GM12878 (cell line): Measurements from ENCODE around the gene SSH2. TPM values are rescaled to one million over a fixed set of nuclear protein-coding genes. Genes with fewer than 3 reads are reported as not detected.

Source experiments
- ATAC-seq: fragments of 200-7000 bp; cut with Tn5 transposase; 3 replicates; pipeline ENCODE4 v1.9.1; 2020; ENCODE audit warnings: mild to moderate bottlenecking, moderate library complexity
- BruUV-seq: library from RNA; stranded (reverse); fragments of 400-500 nt; replicated peaks from 2 replicates; lab custom pipeline; 2021; lab: Mats Ljungman, UMichigan
- CTCF ChIA-PET: fragments of 300-600 bp; sonication (Branson Sonifier 250); formaldehyde crosslinking; extraction: SDS; loops from one replicate; lab custom pipeline; 2021; ENCODE audit warnings: inconsistent platforms; lab: Yijun Ruan, JAX
- POLR2A ChIA-PET: fragments of 350-600 bp; formaldehyde crosslinking; extraction: SDS; loops from one replicate; lab custom pipeline; 2021; ENCODE audit warnings: inconsistent platforms; lab: Charles Lee
- RAD21 ChIA-PET: fragments of 300-600 bp; sonication (Branson Sonifier 250); formaldehyde crosslinking; loops from one replicate; lab custom pipeline; 2023; ENCODE audit warnings: antibody characterized with exemption; ENCODE audit not compliant: unreplicated experiment; lab: Charles Lee
- SMC1A ChIA-PET: fragments of 300-600 bp; sonication (Branson Sonifier 250); formaldehyde crosslinking; loops from one replicate; lab custom pipeline; 2023; ENCODE audit not compliant: unreplicated experiment, uncharacterized antibody; lab: Charles Lee
- DNase-seq: peaks from one replicate; pipeline ENCODE4 v3.0.0-alpha.2; 2011; ENCODE audit warnings: low read depth, low spot score
- FAIRE-seq: peaks from 3 replicates; lab custom pipeline; 2011; peaks lifted over from hg19 to GRCh38; lab: Jason Lieb, UNC
- H2AFZ ChIP-seq: 2 replicates; pipeline ENCODE4 v1.6.0; 2011; ENCODE audit warnings: low read depth, low read length, control low read depth; ENCODE audit not compliant: control insufficient read depth
- H3K27ac ChIP-seq: 2 replicates; pipeline ENCODE4 v1.5.1; 2011; ENCODE audit warnings: control low read depth; ENCODE audit not compliant: control insufficient read depth, insufficient read depth
- H3K27me3 ChIP-seq, 2 experiments: replicated peaks in 1 of 2; 2 replicates each; pipeline versions ENCODE4 v1.6.0 to v1.6.1; 2011; ENCODE audit warnings: low read length in 1 of 2; ENCODE audit not compliant: control insufficient read depth in 2 of 2, insufficient read depth in 2 of 2
- H3K36me3 ChIP-seq, 2 experiments: 2 replicates each; pipeline ENCODE4 v1.5.1; 2011; ENCODE audit warnings: low read length in 1 of 2; ENCODE audit not compliant: control insufficient read depth in 2 of 2, insufficient read depth in 2 of 2
- H3K4me1 ChIP-seq: 2 replicates; pipeline ENCODE4 v1.6.1; 2011; ENCODE audit warnings: mild to moderate bottlenecking, low read length, moderate library complexity, mixed read lengths; ENCODE audit not compliant: control insufficient read depth, insufficient read depth
- H3K4me2 ChIP-seq: 2 replicates; pipeline ENCODE4 v1.6.0; 2011; ENCODE audit warnings: control low read depth; ENCODE audit not compliant: control insufficient read depth, insufficient read depth
- H3K4me3 ChIP-seq: fragments of 200-600 bp; sonication (generic); 2 replicates; pipeline ENCODE4 v1.5.1; 2016
- H3K79me2 ChIP-seq: 2 replicates; pipeline ENCODE4 v1.6.0; 2011; ENCODE audit warnings: low read length; ENCODE audit not compliant: control insufficient read depth, insufficient read depth
- H3K9ac ChIP-seq: 2 replicates; pipeline ENCODE4 v1.8.0; 2011; ENCODE audit warnings: low read length, control low read depth, mixed read lengths; ENCODE audit not compliant: control insufficient read depth, insufficient read depth
- H3K9me3 ChIP-seq: replicated peaks from 3 replicates; pipeline ENCODE4 v1.5.1; 2011; ENCODE audit warnings: mild to moderate bottlenecking, low read length; ENCODE audit not compliant: control insufficient read depth, insufficient read depth
- H4K20me1 ChIP-seq: 2 replicates; pipeline ENCODE4 v1.6.0; 2011; ENCODE audit not compliant: control insufficient read depth, insufficient read depth
- ATF2 ChIP-seq: IDR thresholded peaks from 2 replicates; pipeline ENCODE4 v1.6.1; 2012; ENCODE audit warnings: low read length, inconsistent platforms
- ATF3 ChIP-seq: IDR thresholded peaks from 2 replicates; pipeline ENCODE4 v1.6.1; 2011; ENCODE audit warnings: low read depth, mild to moderate bottlenecking, low read length, moderate library complexity, borderline replicate concordance; ENCODE audit errors: extremely low read depth
- CHD4 ChIP-seq: fragments of 200-600 bp; sonication (generic); IDR thresholded peaks from 2 replicates; pipeline ENCODE4 v1.6.1; 2016; ENCODE audit warnings: mild to moderate bottlenecking
- ESRRA ChIP-seq: IDR thresholded peaks from 2 replicates; pipeline ENCODE4 v1.6.1; 2012; ENCODE audit warnings: mild to moderate bottlenecking, low read length, improper control_type of control experiment
- HDAC2 ChIP-seq: fragments of 200-600 bp; sonication (generic); IDR thresholded peaks from 2 replicates; pipeline ENCODE4 v1.6.1; 2017
- IKZF1 ChIP-seq: fragments of 450-650 bp; conservative IDR thresholded peaks from 2 replicates; pipeline ENCODE4 v1.6.1; 2017; ENCODE audit warnings: antibody characterized with exemption, mild to moderate bottlenecking
- JUND ChIP-seq: IDR thresholded peaks from 2 replicates; pipeline ENCODE4 v1.6.1; 2012; ENCODE audit warnings: low read depth, mild to moderate bottlenecking, low read length, improper control_type of control experiment, moderate library complexity
- SREBF2 ChIP-seq: IDR thresholded peaks from 2 replicates; pipeline ENCODE4 v1.6.1; 2012; ENCODE audit warnings: mild to moderate bottlenecking, low read length
- STAT1 ChIP-seq: fragments of 450-650 bp; conservative IDR thresholded peaks from 2 replicates; pipeline ENCODE4 v1.6.1; 2014; ENCODE audit warnings: antibody characterized with exemption, mild to moderate bottlenecking
- ZNF592 ChIP-seq: fragments of 450-650 bp; IDR thresholded peaks from 2 replicates; pipeline ENCODE4 v1.6.1; 2017; ENCODE audit warnings: mild to moderate bottlenecking, moderate library complexity
- ZNF622 ChIP-seq: fragments of 450-650 bp; IDR thresholded peaks from 2 replicates; pipeline ENCODE4 v1.6.1; 2017; ENCODE audit warnings: mild to moderate bottlenecking, inconsistent platforms
- WGBS: methylation state at CpG from one replicate; pipeline ENCODE4 v1.1.6; 2016; ENCODE audit warnings: low lambda C conversion rate; ENCODE audit not compliant: insufficient replicate concordance, insufficient coverage; ENCODE audit errors: missing lambda C conversion rate; 5-methylcytosine and 5-hydroxymethylcytosine counted together
- in situ Hi-C: fragments of 300-500 bp; cut with MboI; formaldehyde crosslinking; loops from 9 replicates; pipeline ENCODE4 v1.14.3; 2018; ENCODE audit warnings: mixed read lengths
- intact Hi-C: fragments of 100-400 bp; cut with micrococcal nuclease; formaldehyde crosslinking; loops from one replicate; pipeline ENCODE4 v1.14.2; 2022; ENCODE audit not compliant: unreplicated experiment
- polyA plus RNA-seq, 11 experiments: library from polyadenylated mRNA; depleted of rRNA in 4 of 11; unstranded in 6 of 11; stranded (reverse) in 5 of 11; fragments of >200 nt; fragmentation: Nextera tagmentation in 4 of 11; fragmentation: Illumina TruSeq in 1 of 11; extraction: Ambion mirVana in 4 of 11; extraction: Trizol in 1 of 11; gene quantifications; 1 replicate in 1 of 11; 2 replicates in 10 of 11; pipeline versions ENCODE4 v1.2.1 to v1.2.3, GENCODE V29; 2011 to 2016; ENCODE audit warnings: inconsistent platforms in 2 of 11, missing spikeins in 2 of 11, low read depth in 1 of 11
- total RNA-seq, 4 experiments: library from RNA; depleted of rRNA in 3 of 4; stranded (reverse); fragments of >200 nt in 3 of 4; fragmentation: Illumina TruSeq in 1 of 4; extraction: Trizol in 1 of 4; gene quantifications; 2 replicates each; pipeline versions ENCODE4 v1.2.1 to v1.2.3, GENCODE V29; 2013 to 2021

Gene SSH2
- total and polyA plus RNA-seq, 10 of the 15 experiments (the other 5 are each of a cell fraction or from before 2014, with no cell fraction given), result 9.3 to 65.9 (median 34.0) TPM

DNA sequence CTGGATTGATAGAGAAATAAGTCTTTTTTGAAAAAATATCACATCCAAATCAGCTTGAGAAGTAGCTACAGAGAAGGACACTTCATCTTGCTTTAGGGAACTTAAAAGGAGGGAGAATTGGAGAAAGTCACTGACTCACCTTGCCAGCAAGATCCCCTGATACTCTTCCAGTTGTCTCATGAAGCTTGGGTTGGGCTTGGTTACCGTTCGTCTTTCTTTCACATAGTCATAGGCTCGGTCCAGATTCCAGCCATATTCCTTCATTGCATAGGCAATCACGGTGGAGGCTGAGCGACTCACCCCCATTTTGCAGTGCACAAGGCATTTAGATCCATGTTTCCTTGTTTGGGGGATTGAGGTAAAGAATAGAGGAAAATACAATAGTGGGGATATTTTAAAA lies 282.0 kb downstream of the SSH2 start:
- Histone ChIP-seq H3K9me3 (no peaks in the 10 kb centered on the region), H3K27ac (no peak overlapping the region), H3K27me3 (no peaks in the 10 kb centered on the region), H3K9ac (no peak overlapping the region), H2AFZ (no peak overlapping the region), H3K79me2 (no peaks in the 10 kb centered on the region), H3K36me3 (peaks cover 0 to 20% of the 10 kb centered on the region in 2 experiments), H3K4me1 (no peaks in the 10 kb centered on the region), H4K20me1 (no peaks in the 10 kb centered on the region), H3K4me2 (no peak overlapping the region), H3K4me3 (no peak overlapping the region)
- ChIA-PET CTCF (interaction anchor here (0.6 to 3.6 kb wide), 7 partner anchors 9 to 135 kb away, joined by 3 to 9 read pairs (median 4); no protein-coding TSS in a partner anchor), POLR2A (interaction anchor here (0.6 to 1.2 kb wide), 2 partner anchors 56 to 78 kb away, joined by 3 read pairs; no protein-coding TSS in a partner anchor), RAD21 (interaction anchor here (0.6 to 0.9 kb wide), 2 partner anchors 33 to 131 kb away, joined by 3 read pairs; no protein-coding TSS in a partner anchor), SMC1A (interaction anchor here (0.5 to 1.0 kb wide), 3 partner anchors 14 to 163 kb away, joined by 3 read pairs; no protein-coding TSS in a partner anchor)
- in situ Hi-C loops, result no loop called here
- no TSS peak for BruUV-seq
- DNase-seq (no peak), FAIRE-seq (no peak), ATAC-seq (no peak)
- TF ChIP-seq ZNF622 (no peak), STAT1 (no peak)
- WGBS, result 98% methylated on average over 5 of the region's 5 CpGs
- intact Hi-C loops, result no loop called here

DNA sequence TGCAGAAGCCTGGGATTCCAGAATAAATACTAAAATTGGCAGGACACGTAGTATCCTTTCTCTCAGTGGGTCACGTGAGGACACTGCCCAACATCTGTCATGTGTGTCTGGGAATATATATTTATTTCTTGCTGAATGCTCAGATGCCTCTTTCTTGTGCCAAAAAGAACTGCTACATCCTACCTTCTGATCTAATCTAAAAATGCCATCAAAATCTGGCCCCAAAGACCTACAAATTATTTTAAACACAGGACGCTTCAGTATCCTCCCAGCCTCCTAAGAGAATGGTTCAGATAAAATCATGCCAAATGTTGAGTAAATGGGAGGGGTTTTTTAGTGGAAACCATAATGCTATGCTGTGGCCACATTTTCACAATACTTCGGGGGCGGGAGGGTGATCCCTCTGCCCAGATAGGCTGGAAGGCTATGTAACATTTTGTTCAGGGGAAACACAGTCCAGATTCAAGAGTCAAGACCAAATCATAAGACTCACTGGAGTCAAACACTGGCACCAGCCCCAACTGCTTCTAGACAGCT lies 284.4 kb downstream of the SSH2 start:
- ChIA-PET CTCF (interaction anchor here (1.0 to 3.6 kb wide), 2 partner anchors 134 to 376 kb away, joined by 3 to 9 read pairs; no protein-coding TSS in a partner anchor), RAD21 (interaction anchor here (0.7 to 8.9 kb wide), 2 partner anchors 28 to 133 kb away, joined by 3 to 133 read pairs; no protein-coding TSS in a partner anchor), SMC1A (interaction anchor here (9.0 kb wide), 1 partner anchor 132 kb away, joined by 94 read pairs; no protein-coding TSS in a partner anchor), POLR2A (interaction anchor here (1.0 kb wide), 1 partner anchor 134 kb away, joined by 7 read pairs; no protein-coding TSS in a partner anchor)
- Histone ChIP-seq H3K36me3 (peaks cover 0 to 24% of the 10 kb centered on the region in 2 experiments), H3K9ac (no peak overlapping the region), H3K79me2 (no peaks in the 10 kb centered on the region), H3K27me3 (no peaks in the 10 kb centered on the region), H3K27ac (no peak overlapping the region), H4K20me1 (no peaks in the 10 kb centered on the region), H2AFZ (no peak overlapping the region), H3K9me3 (no peaks in the 10 kb centered on the region), H3K4me1 (no peaks in the 10 kb centered on the region; the same call in 1 of the 2 replicates), H3K4me3 (no peak overlapping the region), H3K4me2 (no peak overlapping the region)
- FAIRE-seq (no peak), DNase-seq (no peak), ATAC-seq (no peak)
- intact Hi-C loops (no loop called here), in situ Hi-C loops (no loop called here)
- TSS peak; percentile 11 for BruUV-seq
- WGBS, result 97% methylated on average over 5 of the region's 5 CpGs
- TF ChIP-seq ESRRA (no peak), ATF3 (no peak), CHD4 (no peak), SREBF2 (no peak), ZNF592 (no peak), HDAC2 (no peak), IKZF1 (no peak), JUND (no peak), ATF2 (no peak)
